Measurements from ENCODE around the gene PHKA2.
A peak's percentile ranks its signal among the peaks of the same experiment; 100 is the strongest.
"Not testable (repeated sequence)": the region's sequence is repeated elsewhere in the genome, so short reads cannot be mapped to it uniquely, and the experiment has no call there.

Gene PHKA2

GRCh38 chrX:18983666-18984380, at the start of gene PHKA2:
Gene PHKA2, minus strand, starts transcription at chrX:18984114. Its CDS starts 182 bp downstream, at chrX:18983932.
- peak in 1 of 2 experiments; percentile 50 for DNase-seq

GRCh38 chrX:19030805-19031204, 46.9 kb upstream of the PHKA2 start:
- no peak for DNase-seq

- no peak for DNase-seq
These were observed 44.6 kb upstream of the PHKA2 start for GRCh38 chrX:19028560-19028959.

DNA sequence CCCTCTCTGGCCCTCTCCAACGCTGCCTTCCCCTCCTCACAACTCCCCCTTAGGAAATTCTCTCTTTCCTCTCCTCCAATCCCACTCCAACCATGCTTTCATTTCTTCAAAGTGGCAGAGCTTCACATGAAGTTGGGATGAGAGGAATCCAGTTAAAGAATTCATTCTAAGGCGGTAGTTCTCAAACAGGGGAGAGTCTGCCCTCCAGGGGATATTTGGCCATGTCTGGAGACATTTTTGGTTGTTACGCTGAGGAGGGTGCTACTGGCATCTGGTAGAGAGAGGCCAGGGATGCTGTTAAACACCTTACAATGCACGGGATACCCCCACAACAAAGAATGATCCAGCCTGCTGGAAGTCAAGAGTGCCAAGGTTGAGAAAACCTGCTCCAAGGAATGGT, 40.5 kb upstream of the PHKA2 start:
- no peak for DNase-seq

DNA sequence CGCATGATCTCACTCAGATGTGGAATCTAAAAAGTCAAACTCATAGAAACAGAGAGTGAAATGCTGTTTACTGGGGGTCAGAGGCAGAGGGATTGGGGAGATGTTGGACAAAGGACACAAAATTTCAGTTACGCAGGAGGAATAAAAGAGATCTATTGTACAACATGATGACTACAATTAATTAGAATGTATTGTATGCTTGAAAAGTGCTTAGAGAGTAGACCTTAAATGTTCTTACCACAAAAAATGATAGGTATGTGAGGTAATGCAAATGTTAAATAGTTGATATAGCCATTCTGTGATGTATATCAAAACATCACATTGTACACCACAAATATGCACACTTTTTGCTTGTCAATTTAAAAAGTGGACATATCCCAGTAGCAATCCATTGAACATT, 36.1 kb upstream of the PHKA2 start:
- DNase-seq, result no peak

DNA sequence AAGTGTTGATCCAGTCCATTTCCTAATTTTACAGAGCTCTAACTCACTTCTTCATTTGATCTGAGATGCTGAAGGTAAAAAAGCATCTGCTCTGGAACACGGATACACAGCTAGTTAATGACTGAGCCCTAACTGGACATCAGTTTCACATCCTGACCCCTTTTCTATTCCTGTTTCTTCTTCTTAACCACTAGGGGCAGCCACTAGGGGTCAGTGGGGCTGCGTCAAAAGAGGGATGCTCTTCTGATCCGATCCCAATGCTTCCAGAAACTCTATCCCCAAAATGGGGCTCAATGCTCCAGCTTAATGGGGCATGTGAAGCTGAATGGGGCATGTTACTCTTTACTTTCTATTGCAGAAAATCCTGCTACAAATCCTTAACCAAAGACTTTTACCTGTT, 33.4 kb upstream of the PHKA2 start:
- DNase-seq, result peak in 1 of 2 experiments; percentile 14

DNA sequence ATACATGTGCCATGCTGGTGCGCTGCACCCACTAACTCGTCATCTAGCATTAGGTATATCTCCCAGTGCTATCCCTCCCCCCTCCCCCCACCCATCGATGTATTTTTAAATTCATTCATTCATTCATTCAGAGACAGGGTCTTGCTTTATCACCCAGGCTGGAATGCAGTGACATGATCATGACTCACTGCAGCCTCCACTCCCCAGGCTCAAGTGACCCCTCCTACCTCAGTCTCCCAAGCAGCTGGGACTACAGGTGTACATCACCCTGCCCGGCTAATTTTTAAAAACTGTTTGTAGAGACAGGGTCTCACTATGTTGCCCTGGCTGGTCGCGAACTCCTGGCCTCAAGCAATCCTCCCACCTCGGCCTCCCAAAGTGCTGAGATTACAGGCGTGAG, 32.7 kb upstream of the PHKA2 start:
- not testable (repeated sequence) for DNase-seq

DNA sequence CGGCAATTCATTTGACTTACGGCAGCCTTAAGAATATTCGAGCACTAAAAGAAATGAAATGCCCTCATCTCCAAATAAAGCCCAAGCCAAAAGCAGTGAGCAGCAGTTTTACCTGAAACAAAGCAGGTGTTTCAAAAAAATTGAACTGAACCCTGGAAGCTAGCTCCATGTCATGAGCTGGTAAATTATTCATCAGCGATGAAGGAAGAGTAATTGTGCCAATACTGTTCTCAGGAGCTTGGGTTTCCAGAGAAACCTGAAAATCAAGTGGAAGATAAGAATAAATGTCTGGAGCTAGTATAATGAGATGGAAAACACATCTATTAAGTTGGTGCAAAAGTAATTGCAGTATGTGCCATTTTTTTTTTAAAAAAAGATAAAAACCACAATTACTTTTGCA, 24.0 kb upstream of the PHKA2 start:
- no peak for DNase-seq

DNA sequence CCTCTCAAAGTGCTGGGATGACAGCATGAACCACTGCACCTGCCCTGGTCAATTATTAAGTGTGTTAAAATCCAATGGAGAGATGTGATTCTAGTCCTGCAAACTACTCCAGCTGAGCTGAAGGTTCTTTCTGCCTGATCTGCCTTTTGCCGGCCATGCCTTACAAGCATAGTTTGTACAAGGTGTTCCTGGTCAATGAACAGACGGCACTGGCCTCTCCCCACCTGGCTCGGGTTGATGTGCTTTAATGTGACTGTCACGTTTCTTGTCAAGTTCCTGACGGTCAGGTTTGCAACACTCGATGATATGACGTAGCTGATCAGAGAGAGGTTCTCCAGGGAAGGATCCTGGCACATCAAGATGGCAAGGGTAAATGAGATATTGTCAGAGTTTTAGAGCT, 23.1 kb upstream of the PHKA2 start:
- no peak for DNase-seq

- DNase-seq, result no peak
These were observed 22.0 kb upstream of the PHKA2 start for GRCh38 chrX:19005909-19006308.

DNA sequence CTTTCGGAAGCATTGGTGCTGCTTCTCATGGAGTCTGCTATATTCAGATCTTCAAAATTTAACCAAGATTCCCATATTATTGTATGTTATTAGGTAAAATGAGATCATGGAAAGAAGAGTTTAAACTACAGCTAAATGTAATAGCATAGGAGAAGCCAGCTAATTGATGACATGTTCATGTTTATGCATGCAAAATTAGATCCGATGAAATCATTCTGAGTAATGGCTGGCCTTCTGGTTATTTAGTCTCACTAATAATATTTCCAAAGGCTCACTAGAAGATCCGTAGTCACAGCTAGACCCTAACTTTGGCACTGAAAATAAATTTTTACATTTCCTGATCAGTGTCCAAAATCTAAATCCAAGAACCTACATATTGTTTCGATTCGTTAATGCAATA, 19.8 kb upstream of the PHKA2 start:
- DNase-seq, result no peak

DNA sequence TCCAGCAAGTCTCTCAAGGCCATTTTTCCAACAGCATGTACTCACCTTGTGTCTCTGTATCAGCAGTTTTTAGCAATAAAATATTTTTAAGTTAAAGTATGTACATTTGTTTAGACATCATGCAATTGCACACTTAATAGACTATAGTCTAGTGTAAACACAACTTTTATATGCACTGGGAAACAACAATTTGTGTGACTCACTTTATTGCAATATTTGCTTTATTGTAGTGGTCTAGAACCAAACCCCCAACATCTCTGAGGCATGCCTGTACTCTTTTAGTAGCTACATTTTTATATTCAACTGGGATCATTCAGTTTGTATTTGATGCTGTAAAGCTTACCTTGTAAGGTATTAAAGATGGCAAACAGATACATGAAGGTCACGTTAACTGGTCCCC, 14.7 kb upstream of the PHKA2 start:
- DNase-seq, result no peak

- DNase-seq, result no peak
These were observed 14.0 kb upstream of the PHKA2 start for GRCh38 chrX:18997916-18998315.

DNA sequence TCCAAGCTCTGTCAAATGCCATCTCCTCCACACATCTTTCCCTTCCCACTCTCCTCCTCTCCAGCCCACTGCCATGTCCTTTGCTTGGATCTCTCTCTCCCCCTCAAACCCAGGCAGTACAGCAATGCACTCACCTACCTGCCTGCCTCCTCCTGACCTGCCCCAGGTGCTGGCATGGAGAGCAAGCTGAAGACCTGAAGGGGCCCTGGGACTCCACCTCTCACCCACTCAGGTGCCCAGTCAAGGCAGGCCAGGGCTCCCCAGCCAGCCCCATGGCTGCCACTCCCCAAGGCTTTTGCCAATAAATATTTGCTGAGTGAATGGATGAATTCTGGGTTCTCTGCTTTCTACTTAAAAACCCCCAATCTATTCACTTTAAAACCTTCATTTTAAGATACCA, 12.6 kb upstream of the PHKA2 start:
- no peak for DNase-seq

DNA sequence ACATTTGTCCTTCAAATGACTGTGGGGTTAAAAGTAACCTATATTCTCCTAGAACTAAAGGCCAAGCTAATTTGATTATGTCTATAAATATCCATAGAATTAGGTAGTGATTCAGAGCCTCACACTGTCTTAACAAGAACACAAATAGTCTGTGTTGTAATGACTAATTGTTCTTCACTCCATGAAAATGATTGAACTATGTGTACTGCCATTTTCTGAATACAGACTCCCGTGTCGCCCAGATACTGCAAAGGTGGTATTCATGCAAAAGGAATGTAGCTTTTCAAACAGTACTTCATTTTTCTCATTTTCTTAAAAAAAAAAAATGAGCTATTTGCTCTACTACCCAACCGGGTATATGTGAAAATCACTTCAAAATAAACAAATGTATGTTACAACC, 11.3 kb upstream of the PHKA2 start:
- no peak for DNase-seq

DNA sequence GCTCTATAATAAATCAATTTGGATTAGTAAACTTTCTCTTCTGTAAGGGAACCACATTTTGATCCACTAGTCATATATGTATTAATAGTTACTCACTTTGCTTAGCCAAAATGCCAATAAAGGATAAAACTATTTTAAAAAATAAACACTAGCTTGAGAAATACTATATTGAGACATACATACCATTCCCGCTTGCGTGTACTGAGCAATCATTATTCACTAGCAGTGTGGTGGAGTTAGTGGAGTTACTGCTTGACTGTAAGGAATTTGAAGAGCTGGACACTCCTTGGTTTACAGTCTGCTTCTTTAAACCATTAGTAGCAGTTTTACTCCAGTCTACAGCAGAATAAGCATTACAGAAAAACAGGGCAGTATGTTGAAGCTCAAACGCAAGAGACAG, 10.8 kb upstream of the PHKA2 start:
- no peak for DNase-seq

DNA sequence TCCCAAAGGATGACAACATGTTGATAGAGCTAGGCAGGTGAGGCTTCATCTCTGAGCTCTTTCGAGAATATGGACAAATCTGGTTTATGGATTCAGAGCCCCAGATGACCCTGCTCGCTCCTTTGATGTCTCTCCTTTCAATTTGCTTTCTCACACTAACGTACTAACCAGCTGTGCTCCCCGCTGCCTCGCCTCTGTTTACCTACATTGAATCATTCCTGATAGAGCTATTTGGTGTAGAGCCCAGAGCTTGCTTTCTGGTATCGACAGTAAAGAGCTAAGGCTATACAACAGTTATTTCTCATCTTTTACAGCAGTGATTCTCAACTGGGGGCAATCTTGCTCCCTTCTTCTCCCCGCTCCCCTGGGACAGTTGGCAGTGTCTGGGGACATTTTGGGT, 8.9 kb upstream of the PHKA2 start:
- DNase-seq, result no peak

DNA sequence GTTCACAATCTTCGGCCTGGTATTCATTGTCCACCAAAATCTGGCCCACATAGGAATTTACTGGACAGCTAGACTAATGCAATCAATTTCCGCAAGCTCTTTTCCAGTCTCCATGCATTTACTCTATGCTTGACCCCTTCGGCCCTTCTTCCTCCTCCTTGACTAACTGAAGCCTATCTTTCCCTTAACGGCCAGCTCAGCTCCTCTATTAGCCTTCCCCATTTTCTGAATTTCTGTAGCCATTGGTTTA, 1.2 kb upstream of the PHKA2 start:
- peak in 1 of 2 experiments; percentile 1 for DNase-seq

GRCh38 chrX:18984381-18985185, 669 bp upstream of the PHKA2 start:
- DNase-seq, result peak; percentile 57 to 75

DNA sequence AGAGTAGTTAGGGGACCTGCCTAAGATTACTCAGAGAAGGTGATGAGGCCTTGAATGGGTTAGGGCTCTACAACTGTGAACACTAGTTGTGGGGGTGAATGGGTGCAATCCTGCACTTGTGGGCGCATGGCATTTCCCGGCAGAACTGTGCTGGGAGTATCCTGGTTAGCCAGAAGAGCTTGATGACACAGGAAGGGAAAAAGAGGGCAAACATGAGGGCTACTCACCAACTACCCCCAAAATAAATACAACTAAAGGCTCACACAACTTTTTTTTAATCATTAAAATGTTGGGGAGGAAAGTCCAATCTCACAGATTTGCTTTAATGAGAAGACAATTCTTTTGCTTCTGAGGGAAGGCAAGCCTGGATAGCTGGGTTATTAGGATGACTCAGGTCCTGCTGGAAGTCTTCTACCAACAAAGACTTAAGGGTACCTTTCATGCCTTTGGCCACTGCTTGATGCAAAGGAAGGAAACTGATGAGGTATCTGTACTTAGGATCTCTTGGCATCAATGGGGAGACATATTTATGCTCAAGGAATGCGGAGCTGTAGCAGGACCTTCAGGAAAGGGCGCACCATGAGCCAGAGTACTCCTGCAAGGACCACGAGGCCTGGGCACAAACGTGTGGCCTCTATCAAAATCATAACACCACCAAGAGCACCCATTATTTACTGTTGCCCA, 2.6 kb downstream of the PHKA2 start:
- DNase-seq, result no peak

DNA sequence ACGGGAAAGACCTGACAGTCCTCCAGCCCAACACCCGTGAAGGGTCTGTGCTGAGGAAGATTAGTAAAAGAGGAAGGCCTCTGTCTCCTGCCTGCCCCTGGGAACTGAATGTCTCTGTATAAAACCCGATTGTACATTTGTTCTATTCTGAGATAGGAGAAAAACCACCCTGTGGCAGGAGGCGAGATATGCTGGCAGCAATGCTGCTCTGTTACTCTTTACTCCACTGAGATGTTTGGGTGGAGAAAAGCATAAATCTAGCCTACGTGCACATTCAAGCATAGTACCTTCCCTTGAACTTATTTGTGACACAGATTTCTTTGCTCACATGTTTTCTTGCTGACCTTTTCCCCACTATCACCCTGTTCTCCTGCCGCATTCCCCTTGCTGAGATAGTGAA, 3.7 kb downstream of the PHKA2 start:
- not testable (repeated sequence) for DNase-seq

DNA sequence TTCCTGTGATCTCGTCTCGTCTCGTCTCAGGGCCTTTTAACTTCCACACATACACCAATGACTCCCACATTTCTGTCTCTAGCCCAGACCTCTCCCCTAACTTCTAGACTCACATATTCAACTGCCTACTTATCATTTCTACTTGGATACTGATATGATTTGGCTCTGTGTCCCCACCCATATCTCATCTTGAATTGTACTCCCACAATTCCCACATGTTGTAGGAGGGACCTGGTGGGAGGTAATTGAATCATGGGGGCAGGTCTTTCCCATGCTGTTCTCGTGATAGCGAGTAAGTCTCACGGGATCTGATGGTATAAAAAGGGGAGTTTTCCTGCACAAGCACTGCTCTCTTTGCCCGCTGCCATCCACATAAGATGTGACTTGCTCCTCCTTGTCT, 8.9 kb downstream of the PHKA2 start:
- no peak for DNase-seq

DNA sequence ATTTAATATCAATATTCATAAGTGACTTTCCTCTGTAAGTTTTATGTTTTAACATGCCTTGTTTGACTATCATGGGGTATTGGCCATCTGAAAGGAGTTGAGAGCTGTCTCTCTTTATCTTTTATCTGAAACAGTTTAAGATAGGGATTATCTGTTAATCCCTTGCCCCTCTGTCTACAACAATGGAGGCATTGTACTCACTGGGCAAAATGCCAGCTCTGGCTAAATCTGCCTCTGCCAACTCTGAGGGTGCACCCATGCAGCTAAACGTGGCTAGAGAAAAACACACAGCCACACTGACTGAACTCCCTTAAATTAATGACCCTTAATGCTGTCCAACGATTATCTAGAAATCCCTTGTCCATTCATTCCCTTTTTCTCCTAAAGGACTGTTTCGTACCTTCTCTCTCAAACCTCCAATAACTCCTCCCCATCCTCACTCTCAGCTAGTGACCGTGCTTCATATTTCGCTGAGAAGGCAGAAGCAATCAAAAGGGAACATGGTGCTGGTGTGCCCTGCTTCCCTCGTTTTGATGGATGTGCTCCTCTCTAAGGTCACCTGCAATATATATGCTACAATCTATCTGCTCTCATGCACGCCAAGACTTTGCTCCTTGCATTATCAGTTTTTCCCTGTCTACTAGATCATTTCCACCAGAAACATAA, 10.3 kb downstream of the PHKA2 start:
- no peak for DNase-seq

DNA sequence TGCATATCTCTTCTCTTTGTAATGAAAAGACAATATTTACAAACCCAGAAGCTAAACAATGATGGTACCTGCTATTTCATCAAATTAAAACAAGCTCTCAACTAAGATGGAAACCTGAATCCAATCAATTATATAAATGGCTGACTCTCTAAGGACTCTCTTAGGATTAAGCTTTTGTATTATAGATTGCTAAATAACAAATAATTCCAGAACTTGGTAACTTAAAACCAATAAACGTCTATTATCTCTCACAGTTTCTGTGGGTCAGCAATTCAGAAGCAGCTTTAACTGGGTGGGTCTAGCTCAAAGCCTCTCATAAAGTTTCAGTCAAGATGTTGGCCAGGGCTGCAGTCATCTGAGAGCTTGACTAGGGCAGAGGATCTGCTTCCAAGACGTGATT, 12.4 kb downstream of the PHKA2 start:
- DNase-seq, result no peak
